Activated T-cell treated with anti-CD3 and anti-CD28 coated beads for 48 hours (primary cell): ENCODE results near the gene BLCAP.
"Not testable (repeated sequence)": the region's sequence is repeated elsewhere in the genome, so short reads cannot be mapped to it uniquely, and the experiment has no call there.

Experiments
- DNase-seq: peaks from one replicate; pipeline ENCODE4 v3.0.0-alpha.2; 2020; ENCODE audit warnings: low read depth

BLCAP gene

DNA sequence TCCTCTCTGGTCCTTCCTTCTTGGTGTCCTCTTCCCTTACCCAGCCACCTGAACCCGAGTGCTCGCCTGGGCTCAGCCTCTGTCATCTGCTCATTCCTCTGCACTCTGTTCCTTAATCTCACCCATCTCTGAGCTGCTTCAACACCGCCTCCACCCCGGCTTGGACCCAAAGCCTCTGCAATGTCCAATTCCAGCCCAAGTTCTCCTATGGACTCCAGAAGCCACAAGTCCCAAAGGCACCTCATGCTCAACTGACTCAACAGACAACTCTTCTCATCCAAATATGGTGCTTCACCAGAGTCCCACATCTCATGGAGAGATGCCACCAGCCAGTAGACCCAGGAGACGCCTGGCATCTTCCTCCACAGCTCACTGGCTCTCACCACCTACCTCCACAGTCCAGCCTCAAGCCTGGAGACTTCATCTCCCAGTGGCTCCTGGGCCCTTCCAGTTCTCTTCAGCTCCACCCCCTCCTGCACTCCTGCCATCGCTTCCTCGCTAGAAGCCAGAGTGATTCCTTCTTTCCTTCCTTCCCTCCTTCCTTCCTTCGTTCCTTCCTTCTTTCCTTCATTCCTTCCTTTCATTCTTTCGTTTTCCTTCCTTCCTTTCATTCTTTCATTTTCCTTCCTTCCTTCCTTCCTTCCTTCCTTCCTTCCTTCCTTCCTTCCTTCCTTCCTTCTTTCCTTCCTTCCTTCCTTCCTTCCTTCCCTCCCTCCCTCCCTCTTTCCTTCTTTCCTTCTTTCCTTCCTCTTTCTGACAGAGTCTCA lies 47.6 kb downstream of the BLCAP start:
- DNase-seq = no peak

- DNase-seq = no peak
Measured at GRCh38 chr20:37479266-37479665, 48.4 kb downstream of the BLCAP start.

GRCh38 chr20:37477041-37477440 lies 50.6 kb downstream of the BLCAP start:
- DNase-seq = no peak

- DNase-seq = no peak
Measured at GRCh38 chr20:37475252-37475651, 52.4 kb downstream of the BLCAP start.

DNA sequence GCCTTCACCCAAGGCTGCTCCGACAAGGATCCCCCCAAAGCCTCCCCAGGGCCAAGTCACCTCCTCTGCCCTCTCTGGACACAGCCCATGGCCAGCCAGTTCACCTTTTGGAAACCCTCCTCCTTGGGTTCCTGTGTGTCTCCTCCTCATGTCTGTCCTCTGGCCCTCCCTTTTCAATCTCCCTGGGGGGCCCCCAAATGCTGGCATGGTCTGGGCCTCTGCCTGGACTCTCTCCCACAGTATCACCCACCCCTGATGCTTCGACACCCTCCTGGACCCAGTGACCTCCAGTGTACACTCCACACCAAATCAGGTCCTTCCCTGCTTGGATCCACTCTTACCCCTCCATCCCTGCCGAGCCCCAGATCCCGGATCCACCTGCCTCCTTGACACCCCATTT lies 53.3 kb downstream of the BLCAP start:
- no peak for DNase-seq

DNA sequence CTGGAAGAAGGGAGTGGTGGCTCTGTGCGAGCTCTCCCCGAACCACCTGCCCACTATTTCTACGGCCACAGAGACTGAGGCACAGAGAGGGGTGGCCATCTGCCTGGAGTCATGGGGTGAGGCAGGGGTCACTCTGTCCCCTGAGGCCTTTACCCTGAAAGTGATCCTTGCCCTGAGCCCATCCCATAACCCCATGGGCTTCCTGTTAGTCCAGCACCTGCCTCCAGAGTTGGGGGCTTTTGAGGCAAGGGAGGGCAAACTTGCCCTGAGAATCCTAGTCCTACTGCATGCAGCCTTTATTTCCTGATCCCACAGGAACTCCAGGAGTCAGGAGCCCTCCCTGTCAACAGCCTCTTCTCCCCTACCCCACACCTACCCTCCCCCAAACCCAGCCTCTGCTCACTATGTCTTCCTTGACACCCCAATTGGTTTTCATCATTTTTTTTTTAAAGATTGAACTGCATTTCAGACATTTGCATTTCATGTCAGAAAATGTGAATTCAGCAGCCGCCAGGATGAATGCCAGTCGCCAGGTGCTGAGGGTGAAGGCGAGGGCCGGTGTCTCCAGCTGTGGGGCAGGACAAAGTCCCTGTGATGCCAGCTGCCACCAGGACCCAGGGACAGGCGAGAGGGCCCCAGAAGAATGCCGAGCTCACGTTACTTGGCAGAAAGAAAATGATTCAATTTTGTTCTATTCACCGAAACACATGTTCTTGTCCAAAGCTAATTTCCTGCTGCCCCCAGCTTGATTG lies 54.3 kb downstream of the BLCAP start:
- DNase-seq = no peak

DNA sequence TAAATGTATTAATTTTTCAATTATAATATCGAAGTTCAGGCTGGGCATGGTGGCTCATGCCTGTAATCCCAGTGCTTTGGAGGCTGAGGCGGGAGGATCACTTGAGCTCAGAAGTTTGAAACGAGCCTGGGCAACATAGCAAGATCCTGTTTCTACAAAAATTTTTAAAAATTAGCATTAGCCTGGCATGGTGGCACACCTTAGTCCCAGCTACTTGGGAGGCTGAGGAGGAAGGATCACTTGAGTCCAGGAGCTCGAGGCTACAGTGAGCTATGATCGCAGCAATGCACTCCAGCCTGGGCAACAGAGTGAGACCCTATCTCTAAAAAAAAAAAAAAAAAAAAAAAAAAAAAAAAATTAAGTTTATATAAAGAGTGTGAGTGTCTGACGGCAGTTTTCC lies 55.2 kb downstream of the BLCAP start:
- not testable (repeated sequence) for DNase-seq

GRCh38 chr20:37471741-37472235 lies 55.9 kb downstream of the BLCAP start:
- DNase-seq = no peak

DNA sequence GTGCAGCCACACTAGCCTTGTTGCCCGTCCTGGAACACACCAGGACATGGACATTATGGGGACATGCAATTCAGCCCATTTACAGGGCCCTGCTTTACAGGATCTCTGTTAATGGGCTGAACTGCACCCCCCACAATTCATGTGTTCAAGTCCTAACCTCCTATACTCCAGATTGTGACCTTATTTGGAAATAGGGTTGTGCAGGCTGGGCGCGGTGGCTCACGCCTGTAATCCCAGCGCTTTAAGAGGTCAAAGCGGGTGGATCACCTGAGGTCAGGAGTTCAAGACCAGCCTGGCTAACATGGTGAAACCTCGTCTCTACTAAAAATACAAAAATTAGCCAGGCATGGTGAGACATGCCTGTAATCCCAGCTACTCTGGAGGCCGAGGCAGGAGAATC lies 57.5 kb downstream of the BLCAP start:
- not testable (repeated sequence) for DNase-seq

DNA sequence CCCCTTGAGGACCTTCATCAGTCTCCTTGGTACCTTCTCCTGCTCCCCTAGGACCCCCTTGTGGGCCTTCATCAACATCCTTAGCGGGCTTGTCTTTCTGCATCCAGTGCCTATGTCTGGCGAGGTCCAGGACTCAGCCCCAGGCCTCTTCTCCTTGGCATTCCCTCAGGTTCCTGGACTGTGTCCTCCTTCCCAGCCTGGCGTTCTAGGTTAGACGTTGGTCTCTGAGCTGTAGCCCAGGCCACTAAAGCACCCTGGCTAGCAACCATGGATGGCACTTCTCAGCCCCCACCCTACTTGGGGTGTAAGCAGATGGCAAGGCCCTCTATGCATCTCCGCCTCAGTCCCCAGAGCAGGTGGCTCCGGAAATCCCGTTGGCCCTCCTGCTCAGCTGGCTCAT lies 58.1 kb downstream of the BLCAP start:
- DNase-seq = no peak

GRCh38 chr20:37468886-37469285 lies 58.8 kb downstream of the BLCAP start:
- DNase-seq = no peak
